GM12878 (cell line): ENCODE results near the gene PTK7. TPM values are rescaled to one million over a fixed set of nuclear protein-coding genes. Genes with fewer than 3 reads are reported as not detected.
"Not testable (repeated sequence)": the region's sequence is repeated elsewhere in the genome, so short reads cannot be mapped to it uniquely, and the experiment has no call there.

Experiments used
- ATAC-seq: fragments of 200-7000 bp; cut with Tn5 transposase; 3 replicates; pipeline ENCODE4 v1.9.1; 2020; ENCODE audit warnings: mild to moderate bottlenecking, moderate library complexity
- BruUV-seq: library from RNA; stranded (reverse); fragments of 400-500 nt; replicated peaks from 2 replicates; lab custom pipeline; 2021; lab: Mats Ljungman, UMichigan
- CTCF ChIA-PET: fragments of 300-600 bp; sonication (Branson Sonifier 250); formaldehyde crosslinking; extraction: SDS; loops from one replicate; lab custom pipeline; 2021; ENCODE audit warnings: inconsistent platforms; lab: Yijun Ruan, JAX
- POLR2A ChIA-PET: fragments of 350-600 bp; formaldehyde crosslinking; extraction: SDS; loops from one replicate; lab custom pipeline; 2021; ENCODE audit warnings: inconsistent platforms; lab: Charles Lee
- RAD21 ChIA-PET: fragments of 300-600 bp; sonication (Branson Sonifier 250); formaldehyde crosslinking; loops from one replicate; lab custom pipeline; 2023; ENCODE audit warnings: antibody characterized with exemption; ENCODE audit not compliant: unreplicated experiment; lab: Charles Lee
- SMC1A ChIA-PET: fragments of 300-600 bp; sonication (Branson Sonifier 250); formaldehyde crosslinking; loops from one replicate; lab custom pipeline; 2023; ENCODE audit not compliant: unreplicated experiment, uncharacterized antibody; lab: Charles Lee
- DNase-seq: peaks from one replicate; pipeline ENCODE4 v3.0.0-alpha.2; 2011; ENCODE audit warnings: low read depth, low spot score
- FAIRE-seq: peaks from 3 replicates; lab custom pipeline; 2011; peaks lifted over from hg19 to GRCh38; lab: Jason Lieb, UNC
- H2AFZ ChIP-seq: 2 replicates; pipeline ENCODE4 v1.6.0; 2011; ENCODE audit warnings: low read depth, low read length, control low read depth; ENCODE audit not compliant: control insufficient read depth
- H3K27ac ChIP-seq: 2 replicates; pipeline ENCODE4 v1.5.1; 2011; ENCODE audit warnings: control low read depth; ENCODE audit not compliant: control insufficient read depth, insufficient read depth
- H3K27me3 ChIP-seq, 2 experiments: replicated peaks in 1 of 2; 2 replicates each; pipeline versions ENCODE4 v1.6.0 to v1.6.1; 2011; ENCODE audit warnings: low read length in 1 of 2; ENCODE audit not compliant: control insufficient read depth in 2 of 2, insufficient read depth in 2 of 2
- H3K36me3 ChIP-seq, 2 experiments: 2 replicates each; pipeline ENCODE4 v1.5.1; 2011; ENCODE audit warnings: low read length in 1 of 2; ENCODE audit not compliant: control insufficient read depth in 2 of 2, insufficient read depth in 2 of 2
- H3K4me1 ChIP-seq: 2 replicates; pipeline ENCODE4 v1.6.1; 2011; ENCODE audit warnings: mild to moderate bottlenecking, low read length, moderate library complexity, mixed read lengths; ENCODE audit not compliant: control insufficient read depth, insufficient read depth
- H3K4me2 ChIP-seq: 2 replicates; pipeline ENCODE4 v1.6.0; 2011; ENCODE audit warnings: control low read depth; ENCODE audit not compliant: control insufficient read depth, insufficient read depth
- H3K4me3 ChIP-seq: fragments of 200-600 bp; sonication (generic); 2 replicates; pipeline ENCODE4 v1.5.1; 2016
- H3K79me2 ChIP-seq: 2 replicates; pipeline ENCODE4 v1.6.0; 2011; ENCODE audit warnings: low read length; ENCODE audit not compliant: control insufficient read depth, insufficient read depth
- H3K9ac ChIP-seq: 2 replicates; pipeline ENCODE4 v1.8.0; 2011; ENCODE audit warnings: low read length, control low read depth, mixed read lengths; ENCODE audit not compliant: control insufficient read depth, insufficient read depth
- H3K9me3 ChIP-seq: replicated peaks from 3 replicates; pipeline ENCODE4 v1.5.1; 2011; ENCODE audit warnings: mild to moderate bottlenecking, low read length; ENCODE audit not compliant: control insufficient read depth, insufficient read depth
- H4K20me1 ChIP-seq: 2 replicates; pipeline ENCODE4 v1.6.0; 2011; ENCODE audit not compliant: control insufficient read depth, insufficient read depth
- CHD2 ChIP-seq: IDR thresholded peaks from 2 replicates; pipeline ENCODE4 v1.6.1; 2011; ENCODE audit warnings: low read depth, low read length, improper control_type of control experiment, borderline replicate concordance
- DPF2 ChIP-seq: fragments of 450-650 bp; IDR thresholded peaks from 2 replicates; pipeline ENCODE4 v1.6.1; 2017; ENCODE audit warnings: mild to moderate bottlenecking
- FOXK2 ChIP-seq: fragments of 450-650 bp; IDR thresholded peaks from 2 replicates; pipeline ENCODE4 v1.6.1; 2017; ENCODE audit warnings: mild to moderate bottlenecking, moderate library complexity
- JUNB ChIP-seq: IDR thresholded peaks from 2 replicates; pipeline ENCODE4 v1.6.1; 2016; ENCODE audit warnings: antibody characterized with exemption, mild to moderate bottlenecking
- MTA3 ChIP-seq: IDR thresholded peaks from 2 replicates; pipeline ENCODE4 v1.6.1; 2012; ENCODE audit warnings: low read length, inconsistent platforms, borderline replicate concordance
- PAX5 ChIP-seq: IDR thresholded peaks from 2 replicates; pipeline ENCODE4 v1.6.1; 2011; ENCODE audit warnings: low read depth, low read length, borderline replicate concordance
- PML ChIP-seq: IDR thresholded peaks from 2 replicates; pipeline ENCODE4 v1.6.1; 2012; ENCODE audit warnings: low read length, inconsistent platforms
- RB1 ChIP-seq: fragments of 450-650 bp; formaldehyde crosslinking; IDR thresholded peaks from 2 replicates; pipeline ENCODE4 v1.6.1; 2017; ENCODE audit warnings: mild to moderate bottlenecking, borderline replicate concordance
- RFX5 ChIP-seq: IDR thresholded peaks from 2 replicates; pipeline ENCODE4 v1.6.1; 2011; ENCODE audit warnings: low read depth, low read length, improper control_type of control experiment
- YBX1 ChIP-seq: fragments of 450-650 bp; IDR thresholded peaks from 2 replicates; pipeline ENCODE4 v1.6.1; 2016; ENCODE audit warnings: antibody characterized with exemption
- ZNF592 ChIP-seq: fragments of 450-650 bp; IDR thresholded peaks from 2 replicates; pipeline ENCODE4 v1.6.1; 2017; ENCODE audit warnings: mild to moderate bottlenecking, moderate library complexity
- ZSCAN29 ChIP-seq: fragments of 450-650 bp; IDR thresholded peaks from 2 replicates; pipeline ENCODE4 v1.6.1; 2017; ENCODE audit warnings: mild to moderate bottlenecking, moderate library complexity
- WGBS: methylation state at CpG from one replicate; pipeline ENCODE4 v1.1.6; 2016; ENCODE audit warnings: low lambda C conversion rate; ENCODE audit not compliant: insufficient replicate concordance, insufficient coverage; ENCODE audit errors: missing lambda C conversion rate; 5-methylcytosine and 5-hydroxymethylcytosine counted together
- in situ Hi-C: fragments of 300-500 bp; cut with MboI; formaldehyde crosslinking; loops from 9 replicates; pipeline ENCODE4 v1.14.3; 2018; ENCODE audit warnings: mixed read lengths
- intact Hi-C: fragments of 100-400 bp; cut with micrococcal nuclease; formaldehyde crosslinking; loops from one replicate; pipeline ENCODE4 v1.14.2; 2022; ENCODE audit not compliant: unreplicated experiment
- polyA plus RNA-seq, 11 experiments: library from polyadenylated mRNA; depleted of rRNA in 4 of 11; unstranded in 6 of 11; stranded (reverse) in 5 of 11; fragments of >200 nt; fragmentation: Nextera tagmentation in 4 of 11; fragmentation: Illumina TruSeq in 1 of 11; extraction: Ambion mirVana in 4 of 11; extraction: Trizol in 1 of 11; gene quantifications; 1 replicate in 1 of 11; 2 replicates in 10 of 11; pipeline versions ENCODE4 v1.2.1 to v1.2.3, GENCODE V29; 2011 to 2016; ENCODE audit warnings: inconsistent platforms in 2 of 11, missing spikeins in 2 of 11, low read depth in 1 of 11
- total RNA-seq, 4 experiments: library from RNA; depleted of rRNA in 3 of 4; stranded (reverse); fragments of >200 nt in 3 of 4; fragmentation: Illumina TruSeq in 1 of 4; extraction: Trizol in 1 of 4; gene quantifications; 2 replicates each; pipeline versions ENCODE4 v1.2.1 to v1.2.3, GENCODE V29; 2013 to 2021

PTK7 gene
- total and polyA plus RNA-seq, 10 of the 15 experiments (the other 5 are each of a cell fraction or from before 2014, with no cell fraction given), result 0.18 to 14.4 (median 3.3) TPM; not detected in 1

- no peak for TF ChIP-seq ZSCAN29
- TF ChIP-seq FOXK2, result no peak
- no peak for TF ChIP-seq JUNB
- no peak for TF ChIP-seq MTA3
- TF ChIP-seq CHD2, result no peak
- no peak for TF ChIP-seq ZNF592
- no peak for TF ChIP-seq RFX5
- TF ChIP-seq DPF2, result no peak
- TF ChIP-seq PML, result no peak
- no peak for TF ChIP-seq YBX1
- TF ChIP-seq PAX5, result no peak
- TF ChIP-seq RB1, result no peak
Measured at GRCh38 chr6:43138267-43138666, 62.2 kb downstream of the PTK7 start.

GRCh38 chr6:43139973-43140372 lies 63.9 kb downstream of the PTK7 start:
- intact Hi-C loops, CTCF ChIA-PET, H2AFZ ChIP-seq, FAIRE-seq, H3K27ac ChIP-seq, RAD21 ChIA-PET, H3K4me3 ChIP-seq, DNase-seq, H3K36me3 ChIP-seq, H3K4me1 ChIP-seq, ATAC-seq, H3K4me2 ChIP-seq, H3K79me2 ChIP-seq, H4K20me1 ChIP-seq, H3K9me3 ChIP-seq, H3K9ac ChIP-seq, BruUV-seq, H3K27me3 ChIP-seq, SMC1A ChIA-PET: not testable (repeated sequence)
- in situ Hi-C loops, result loop anchor here (5.0 kb wide), 1 partner anchor 233 kb away; no protein-coding TSS in a partner anchor
- 54% methylated on average over 11 of the region's 11 CpGs for WGBS
- POLR2A ChIA-PET, result interaction anchor here (0.7 kb wide), 1 partner anchor 367 kb away, joined by 6 read pairs; no protein-coding TSS in a partner anchor

More at GRCh38 chr6:43138267-43138666, 62.2 kb downstream of the PTK7 start:
- POLR2A ChIA-PET, result no interaction called here
- FAIRE-seq, result no peak
- H3K27me3 ChIP-seq, result no peaks in the 10 kb centered on the region
- SMC1A ChIA-PET, result interaction anchor here (1.4 kb wide), 1 partner anchor 11 kb away, joined by 3 read pairs; no protein-coding TSS in a partner anchor
- BruUV-seq, result no TSS peak
- H3K79me2 ChIP-seq, result no peaks in the 10 kb centered on the region
- no peak overlapping the region for H3K4me2 ChIP-seq
- ATAC-seq, result no peak
- no peak overlapping the region for H3K27ac ChIP-seq
- no peaks in the 10 kb centered on the region for H3K4me1 ChIP-seq
- no peaks in the 10 kb centered on the region for H3K36me3 ChIP-seq
- H4K20me1 ChIP-seq, result no peaks in the 10 kb centered on the region
- no peak for DNase-seq
- CTCF ChIA-PET, result interaction anchor here (1.6 kb wide), 1 partner anchor 13 kb away, joined by 3 read pairs; no protein-coding TSS in a partner anchor
- no peak overlapping the region for H3K4me3 ChIP-seq
- no peak overlapping the region for H3K9ac ChIP-seq
- intact Hi-C loops (no loop called here), in situ Hi-C loops (no loop called here)
- no peak overlapping the region for H2AFZ ChIP-seq
- 28% methylated on average over 3 of the region's 3 CpGs for WGBS
- no peaks in the 10 kb centered on the region for H3K9me3 ChIP-seq
- RAD21 ChIA-PET, result no interaction called here
